NB4 (cell line): Measurements from ENCODE around the gene CASZ1.

Experiments used
- CTCF ChIP-seq: IDR thresholded peaks from one replicate; pipeline ENCODE4 v1.5.1; 2012; ENCODE audit warnings: low read depth, low read length
- POLR2A ChIP-seq: IDR thresholded peaks from 2 replicates; pipeline ENCODE4 v1.6.1; 2011; ENCODE audit warnings: mild to moderate bottlenecking; ENCODE audit not compliant: insufficient read length; ENCODE audit errors: extremely low read depth

DNA sequence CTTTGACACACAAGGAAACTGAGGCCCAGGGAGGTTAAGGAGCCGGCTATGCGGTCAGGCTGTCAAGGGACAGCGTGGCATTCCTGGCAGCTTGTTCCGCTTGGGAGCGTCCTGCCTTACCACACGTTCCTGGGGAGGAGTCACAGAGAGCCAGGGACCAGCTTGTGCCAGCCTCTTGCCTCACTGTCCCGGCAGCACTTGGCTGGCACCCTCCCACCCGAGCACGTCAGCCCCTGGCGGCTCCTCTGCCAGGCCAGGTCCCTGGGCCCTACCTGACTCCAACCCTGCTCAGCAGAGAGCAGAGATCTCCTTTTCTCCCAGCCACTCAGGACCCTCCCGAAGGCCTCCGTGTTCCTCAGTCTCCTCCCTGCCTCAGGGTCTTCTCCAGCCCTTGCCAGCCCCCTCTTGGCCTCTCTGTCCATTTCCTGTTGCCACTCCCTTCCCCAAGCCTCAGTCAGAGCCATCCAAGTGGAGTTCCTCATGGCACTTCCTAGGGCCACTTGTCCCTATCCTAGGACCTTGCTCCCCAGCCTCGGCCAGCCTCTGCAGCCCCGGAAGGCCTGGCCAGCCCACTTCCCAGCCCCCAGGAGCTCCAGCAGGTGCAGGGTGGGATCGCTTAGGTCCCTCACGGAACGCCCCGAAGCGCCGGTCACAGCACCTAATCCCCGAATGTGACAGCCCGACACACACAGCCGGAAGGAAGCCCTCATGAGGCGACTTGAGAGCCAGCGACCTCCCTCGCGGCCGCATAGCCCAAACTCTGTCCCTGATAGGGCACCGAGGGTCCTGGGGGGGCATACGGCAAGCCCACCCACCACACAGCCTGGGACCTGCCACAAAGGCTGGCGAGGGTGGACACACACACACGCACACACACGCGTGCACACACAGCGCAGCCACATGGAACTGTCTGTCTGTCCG is 130.3 kb downstream of the CASZ1 start:
- no peak for TF ChIP-seq CTCF
- no peak for TF ChIP-seq POLR2A
